Left lobe of liver (tissue), 2 donors: ENCODE data around the gene AATF. TPM values are rescaled to one million over a fixed set of nuclear protein-coding genes. Genes with fewer than 3 reads are reported as not detected.

ENCODE experiments used
- ATAC-seq: fragments of 200-7000 bp; cut with Tn5 transposase; one replicate; pipeline ENCODE4 v1.9.1; 2020; ENCODE audit warnings: mild to moderate bottlenecking, moderate library complexity
- DNase-seq: peaks from one replicate; pipeline ENCODE4 v3.0.0-alpha.2; 2020; ENCODE audit warnings: low spot score
- total RNA-seq: library from RNA; stranded (reverse); gene quantifications from one replicate; pipeline ENCODE4 v1.2.1, GENCODE V29; 2021
- donor health status: DM: no; HTN: no; CAD: no; lungs with moderate emphysema.
- donor health status: DM: no; HTN: yes; CAD: no.

AATF gene
- total RNA-seq, 1 donor from 2014 or later, result 17.7 TPM

DNA sequence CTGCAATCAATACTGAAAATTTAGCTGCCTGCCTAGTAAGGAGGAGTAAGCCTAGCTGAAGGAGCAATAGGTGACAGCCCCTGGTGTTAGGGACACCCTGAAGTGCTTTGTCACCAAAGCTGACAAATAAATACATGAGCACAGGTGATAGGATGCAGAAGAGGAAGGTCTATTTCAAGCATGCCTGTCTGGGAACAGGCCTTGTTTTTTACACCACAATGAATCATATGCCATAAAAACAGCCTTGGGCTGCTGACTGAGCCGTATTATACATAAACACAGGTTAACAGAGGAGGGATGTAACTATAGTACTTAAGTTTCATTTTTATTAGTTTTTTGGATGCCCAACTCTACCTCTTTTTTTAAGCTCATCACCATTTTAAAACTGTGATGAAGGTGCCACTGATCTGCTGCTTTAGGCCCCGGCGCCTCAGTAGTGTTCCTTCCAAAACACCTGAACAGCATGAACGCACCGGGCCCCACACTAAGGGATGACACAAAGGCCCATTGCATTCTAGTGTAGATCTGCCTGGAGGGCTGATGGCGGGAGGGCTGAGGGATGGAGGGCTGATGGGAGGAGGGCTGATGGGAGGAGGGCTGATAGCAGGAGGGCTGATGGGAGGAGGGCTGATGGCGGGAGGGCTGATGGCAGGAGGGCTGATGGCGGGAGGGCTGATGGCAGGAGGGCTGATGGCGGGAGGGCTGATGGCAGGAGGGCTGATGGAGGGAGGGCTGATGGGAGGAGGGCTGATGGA lies 150.3 kb downstream of the AATF start:
- ATAC-seq, result no peak

DNA sequence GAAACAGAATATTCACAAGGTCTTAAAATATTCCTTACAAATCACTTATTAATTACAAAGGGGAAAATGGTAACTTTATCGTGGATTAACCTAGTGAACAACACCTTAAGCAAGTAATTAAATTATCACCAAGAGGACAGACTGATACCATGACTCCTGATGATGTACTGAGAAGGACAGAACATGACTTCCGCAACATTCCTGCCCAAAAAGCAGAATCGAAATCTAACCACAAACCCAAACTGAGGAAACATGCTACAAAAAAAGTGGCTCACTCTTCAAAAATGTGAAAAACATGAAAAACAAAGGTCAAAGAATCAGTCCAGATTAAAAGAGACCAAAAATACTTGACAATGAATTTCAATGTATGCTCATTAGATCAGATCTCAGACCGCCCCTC lies 151.5 kb downstream of the AATF start:
- ATAC-seq (no peak), DNase-seq (no peak)

More for the DNA sequence above, 150.3 kb downstream of the AATF start:
- no peak for DNase-seq

DNA sequence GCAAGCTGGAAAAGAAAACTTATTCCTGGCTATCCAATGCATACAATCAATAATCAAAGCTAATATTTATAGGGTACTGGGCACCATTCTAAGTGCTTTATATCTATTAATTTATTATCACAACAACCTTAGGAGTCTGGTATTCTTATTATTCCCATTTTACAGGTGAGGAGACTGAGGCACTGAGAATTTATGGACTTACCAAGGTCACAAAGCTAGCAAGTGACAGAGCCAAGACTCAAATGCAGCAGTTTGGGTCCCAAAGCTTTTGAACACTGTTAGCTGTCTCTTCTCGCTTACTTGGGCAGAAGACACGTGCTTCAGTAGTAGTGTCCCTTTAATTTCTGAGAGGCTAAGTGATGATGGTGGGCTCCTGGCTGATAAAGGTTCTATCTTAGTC lies 152.6 kb downstream of the AATF start:
- ATAC-seq, result no peak
- DNase-seq, result no peak

DNA sequence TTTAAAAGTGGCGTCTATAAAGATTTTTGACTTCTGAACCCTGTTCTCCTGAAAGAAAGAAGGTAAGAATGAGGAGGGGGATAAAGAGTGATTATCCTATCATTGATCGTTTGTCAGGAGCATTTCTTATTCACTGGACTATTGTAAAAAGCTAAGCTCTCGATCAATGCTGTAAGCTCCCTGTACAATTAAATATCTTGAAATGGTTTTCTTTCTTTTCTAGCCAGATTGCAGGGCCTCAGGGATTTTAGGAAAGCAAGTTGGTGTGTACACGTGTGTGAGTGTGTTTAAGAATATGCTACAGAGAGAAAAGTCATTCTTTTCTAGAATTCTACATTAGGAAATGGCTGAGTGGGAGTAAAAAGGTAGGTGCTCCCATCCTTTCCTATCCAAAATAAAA lies 154.5 kb downstream of the AATF start:
- no peak for DNase-seq
- ATAC-seq, result no peak

DNA sequence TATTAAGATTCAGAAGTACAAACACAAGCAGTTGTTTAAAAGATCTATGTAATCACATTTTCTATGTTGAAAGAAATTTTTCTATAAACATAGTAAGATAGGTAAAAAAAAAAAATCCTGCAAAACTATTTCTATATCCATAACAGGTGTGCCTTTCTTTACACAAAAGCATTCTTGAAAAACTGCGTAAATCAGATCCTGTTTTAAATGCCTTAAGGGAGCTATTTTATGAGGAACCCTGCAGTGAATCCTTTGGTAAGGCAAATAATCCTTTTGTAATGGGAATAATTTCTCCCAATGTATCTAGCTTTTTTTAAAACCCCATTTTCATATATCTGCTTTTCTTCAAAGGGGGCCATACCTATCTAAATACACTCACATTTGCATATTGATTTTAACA lies 157.3 kb downstream of the AATF start:
- no peak for ATAC-seq
- DNase-seq, result no peak

Other genes with a start within 250 kb of the AATF start
- gene LHX1, start 11.5 kb upstream of the AATF start, total RNA-seq, result not detected